Measurements from ENCODE around the gene DLGAP1.

The DLGAP1 gene

GRCh38 chr18:3877678-3878077 is 577.4 kb downstream of the DLGAP1 start:
- no peak for DNase-seq (ENCODE audit: insufficient read length, low spot score)
- no peak for FAIRE-seq

GRCh38 chr18:3875961-3876360 is 579.1 kb downstream of the DLGAP1 start:
- FAIRE-seq, result no peak
- DNase-seq (ENCODE audit: insufficient read length, low spot score), result no peak

GRCh38 chr18:3875376-3875775 is 579.7 kb downstream of the DLGAP1 start:
- no peak for DNase-seq (ENCODE audit: insufficient read length, low spot score)

GRCh38 chr18:3874581-3874980 is 580.5 kb downstream of the DLGAP1 start:
- DNase-seq (ENCODE audit: insufficient read length, low spot score) (no peak), FAIRE-seq (no peak)

More at GRCh38 chr18:3875376-3875775, 579.7 kb downstream of the DLGAP1 start:
- no peak for FAIRE-seq

- no peak for DNase-seq (ENCODE audit: insufficient read length, low spot score)
- FAIRE-seq, result no peak
Observed at GRCh38 chr18:3874125-3874524, 581.0 kb downstream of the DLGAP1 start.

- no peak for FAIRE-seq
Observed at GRCh38 chr18:3873698-3874097, 581.4 kb downstream of the DLGAP1 start.

GRCh38 chr18:3873211-3873610 is 581.9 kb downstream of the DLGAP1 start:
- no peak for DNase-seq (ENCODE audit: insufficient read length, low spot score)
- FAIRE-seq, result no peak

More at GRCh38 chr18:3873698-3874097, 581.4 kb downstream of the DLGAP1 start:
- DNase-seq (ENCODE audit: insufficient read length, low spot score), result no peak

GRCh38 chr18:3872641-3873040 is 582.5 kb downstream of the DLGAP1 start:
- DNase-seq (ENCODE audit: insufficient read length, low spot score) (no peak), FAIRE-seq (no peak)

- FAIRE-seq (no peak), DNase-seq (ENCODE audit: insufficient read length, low spot score) (no peak)
Observed at GRCh38 chr18:3871687-3872086, 583.4 kb downstream of the DLGAP1 start.

GRCh38 chr18:3870914-3871313 is 584.2 kb downstream of the DLGAP1 start:
- FAIRE-seq (no peak), DNase-seq (ENCODE audit: insufficient read length, low spot score) (no peak)

- DNase-seq (ENCODE audit: insufficient read length, low spot score) (no peak), FAIRE-seq (no peak)
Observed at GRCh38 chr18:3869848-3870247, 585.3 kb downstream of the DLGAP1 start.

GRCh38 chr18:3867864-3868311 is 587.2 kb downstream of the DLGAP1 start:
- FAIRE-seq (no peak), DNase-seq (ENCODE audit: insufficient read length, low spot score) (no peak)

GRCh38 chr18:3867236-3867635 is 587.9 kb downstream of the DLGAP1 start:
- DNase-seq (ENCODE audit: insufficient read length, low spot score), result no peak

GRCh38 chr18:3864669-3865298 is 590.3 kb downstream of the DLGAP1 start:
- FAIRE-seq, result no peak
- no peak for DNase-seq (ENCODE audit: insufficient read length, low spot score)

More at GRCh38 chr18:3867236-3867635, 587.9 kb downstream of the DLGAP1 start:
- FAIRE-seq, result no peak

- FAIRE-seq, result no peak
- DNase-seq (ENCODE audit: insufficient read length, low spot score), result no peak
Observed at GRCh38 chr18:3863593-3863992, 591.5 kb downstream of the DLGAP1 start.

- FAIRE-seq, result no peak
Observed at GRCh38 chr18:3863006-3863405, 592.1 kb downstream of the DLGAP1 start.

GRCh38 chr18:3861495-3861894 is 593.6 kb downstream of the DLGAP1 start:
- DNase-seq (ENCODE audit: insufficient read length, low spot score), result no peak
- FAIRE-seq, result no peak

More at GRCh38 chr18:3863006-3863405, 592.1 kb downstream of the DLGAP1 start:
- no peak for DNase-seq (ENCODE audit: insufficient read length, low spot score)

- FAIRE-seq (no peak), DNase-seq (ENCODE audit: insufficient read length, low spot score) (no peak)
Observed at GRCh38 chr18:3857544-3857943, 597.6 kb downstream of the DLGAP1 start.

- FAIRE-seq, result no peak
- no peak for DNase-seq (ENCODE audit: insufficient read length, low spot score)
Observed at GRCh38 chr18:3855966-3856365, 599.1 kb downstream of the DLGAP1 start.

- no peak for FAIRE-seq
Observed at GRCh38 chr18:3852321-3852720, 602.8 kb downstream of the DLGAP1 start.

GRCh38 chr18:3851159-3851558 is 603.9 kb downstream of the DLGAP1 start:
- FAIRE-seq (no peak), DNase-seq (ENCODE audit: insufficient read length, low spot score) (no peak)

More at GRCh38 chr18:3852321-3852720, 602.8 kb downstream of the DLGAP1 start:
- DNase-seq (ENCODE audit: insufficient read length, low spot score), result no peak

- FAIRE-seq, result no peak
Observed at GRCh38 chr18:3848316-3848715, 606.8 kb downstream of the DLGAP1 start.

GRCh38 chr18:3845161-3845560 is 609.9 kb downstream of the DLGAP1 start:
- DNase-seq (ENCODE audit: insufficient read length, low spot score), result no peak

More at GRCh38 chr18:3848316-3848715, 606.8 kb downstream of the DLGAP1 start:
- DNase-seq (ENCODE audit: insufficient read length, low spot score), result no peak

More at GRCh38 chr18:3845161-3845560, 609.9 kb downstream of the DLGAP1 start:
- FAIRE-seq, result no peak

All from GM19239 (cell line).